HG02943 (cell line): ENCODE measurements around the gene KLHL36.
A peak's percentile ranks its signal among the peaks of the same experiment; 100 is the strongest.
"Not testable (repeated sequence)": the region's sequence is repeated elsewhere in the genome, so short reads cannot be mapped to it uniquely, and the experiment has no call there.

Experiments
- ATAC-seq: cut with Tn5 transposase; IDR thresholded peaks from one replicate; pipeline ENCODE4 v1.9.1; 2021; ENCODE audit warnings: mild to moderate bottlenecking, low read depth, moderate library complexity; ENCODE audit not compliant: unreplicated experiment

KLHL36 gene

DNA sequence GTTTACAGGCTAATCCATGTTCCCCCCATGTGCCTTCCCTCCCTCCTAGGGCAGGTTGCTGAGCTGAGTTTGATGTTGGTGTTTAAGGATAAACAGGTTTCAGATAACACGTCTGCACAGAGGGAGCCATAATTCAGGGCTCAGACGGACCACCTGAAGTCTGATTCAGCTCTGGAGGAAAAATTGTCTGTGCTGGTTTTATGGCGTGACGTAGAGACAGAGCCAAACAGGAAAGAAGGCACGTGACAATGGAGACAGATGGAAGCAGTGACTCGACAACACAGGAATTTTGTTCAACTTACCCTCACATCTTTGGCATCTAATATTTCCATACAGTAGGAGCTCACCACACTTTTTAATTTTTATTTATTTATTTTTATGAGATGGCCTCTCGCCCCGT is 40.8 kb downstream of the KLHL36 start:
- ATAC-seq = no peak

DNA sequence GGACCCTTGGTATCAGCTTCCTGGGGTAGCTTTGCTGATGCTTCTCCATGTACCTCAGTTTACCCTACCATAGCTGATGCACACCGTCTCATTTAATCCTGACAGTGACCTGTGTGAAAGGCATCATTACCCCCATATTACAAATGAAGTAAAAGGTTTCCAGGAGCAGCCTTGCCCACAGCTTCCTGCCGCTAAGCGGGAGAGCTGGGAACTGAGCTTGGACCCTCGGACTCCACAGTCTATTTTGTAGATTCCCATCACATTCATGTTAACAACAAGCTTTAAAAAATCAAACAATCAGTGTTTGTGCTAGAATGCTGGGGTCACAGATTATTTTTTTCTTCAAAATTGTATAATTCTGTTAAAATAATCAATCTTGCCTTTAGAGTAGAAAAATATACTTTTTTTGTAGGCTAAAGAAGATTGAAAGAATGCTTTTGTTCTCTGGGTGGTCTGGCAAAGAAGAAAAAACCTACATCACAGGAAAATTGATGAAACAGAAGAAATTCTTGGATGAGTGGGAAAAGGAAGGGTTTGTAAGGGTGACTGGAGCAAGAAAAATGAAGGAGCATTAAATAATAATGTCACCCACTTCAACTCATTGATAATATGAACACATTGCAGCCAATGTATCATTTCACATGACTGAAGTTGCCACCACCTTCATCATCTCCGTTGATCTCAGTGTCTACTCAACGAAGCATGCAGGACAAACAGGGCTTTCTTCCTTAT is 41.9 kb downstream of the KLHL36 start:
- no peak for ATAC-seq

DNA sequence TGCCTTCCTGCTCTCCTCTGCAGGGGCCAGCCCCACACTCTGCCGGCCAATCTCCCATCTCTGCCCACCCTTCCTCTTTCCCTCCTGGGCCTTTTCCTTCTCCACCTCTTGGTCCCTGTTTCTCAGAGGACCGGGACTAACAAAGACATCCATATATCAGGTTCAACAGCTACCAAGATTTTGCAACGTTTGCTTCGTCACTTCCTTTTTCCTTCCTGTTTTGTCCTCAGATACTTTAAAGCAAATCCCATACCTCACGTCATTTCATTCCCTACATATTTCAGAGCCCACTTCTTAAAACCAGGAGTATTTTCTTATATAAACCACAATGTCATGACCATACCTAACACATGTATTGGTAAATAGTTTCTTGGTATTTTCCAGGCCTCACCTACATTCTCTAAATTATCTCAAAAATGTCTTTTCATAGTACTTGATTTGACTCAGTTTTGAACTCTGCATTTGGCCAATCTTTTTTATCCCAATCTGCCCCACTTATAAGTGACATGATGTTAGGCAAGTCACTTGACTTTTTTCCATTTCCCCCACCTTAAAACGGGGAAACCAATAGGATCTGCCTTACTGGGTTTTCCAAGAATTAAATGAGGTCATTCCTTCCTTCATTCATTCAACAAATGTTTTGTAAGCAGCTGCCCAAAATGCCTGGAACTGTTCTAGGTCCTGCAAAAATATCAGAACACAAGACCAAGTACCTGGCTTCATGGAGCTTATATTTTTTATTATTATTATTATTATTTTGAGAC is 44.3 kb downstream of the KLHL36 start:
- ATAC-seq = no peak

DNA sequence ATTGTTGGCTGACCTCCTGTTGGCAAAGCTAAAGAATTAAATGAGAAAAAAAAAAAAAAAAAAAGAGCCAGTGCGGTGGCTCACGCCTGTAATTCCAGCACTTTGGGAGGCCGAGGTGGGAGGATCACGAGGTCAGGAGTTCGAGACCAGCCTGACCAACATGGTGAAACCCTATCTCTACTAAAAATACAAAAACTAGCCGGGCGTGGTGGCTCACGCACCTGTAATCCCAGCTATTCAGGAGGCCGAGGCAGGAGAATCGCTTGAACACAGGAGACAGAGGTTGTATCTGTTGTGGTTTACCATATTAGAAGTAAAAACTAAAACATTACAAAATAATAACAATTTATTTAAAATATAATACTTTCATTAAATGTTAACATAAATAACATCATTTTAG is 45.6 kb downstream of the KLHL36 start:
- not testable (repeated sequence) for ATAC-seq

DNA sequence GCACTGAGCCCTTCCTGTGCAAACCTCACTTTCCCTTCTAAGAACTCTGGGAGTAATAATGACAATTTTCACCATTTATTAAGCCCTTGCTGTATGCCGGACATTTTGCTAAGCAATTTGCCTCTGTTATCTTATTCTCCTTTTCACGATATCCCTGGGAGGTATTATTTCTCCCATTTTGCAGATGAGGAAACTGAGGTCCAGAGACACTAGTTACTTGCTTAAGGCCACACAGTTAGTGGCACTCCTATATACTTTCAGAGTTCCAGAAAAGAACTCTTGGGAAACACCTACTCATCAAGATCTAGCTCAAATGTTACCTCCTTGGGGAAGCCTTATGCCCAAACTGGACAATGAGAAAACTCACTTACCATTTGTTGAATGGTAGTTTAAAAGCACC is 46.7 kb downstream of the KLHL36 start:
- ATAC-seq = no peak

DNA sequence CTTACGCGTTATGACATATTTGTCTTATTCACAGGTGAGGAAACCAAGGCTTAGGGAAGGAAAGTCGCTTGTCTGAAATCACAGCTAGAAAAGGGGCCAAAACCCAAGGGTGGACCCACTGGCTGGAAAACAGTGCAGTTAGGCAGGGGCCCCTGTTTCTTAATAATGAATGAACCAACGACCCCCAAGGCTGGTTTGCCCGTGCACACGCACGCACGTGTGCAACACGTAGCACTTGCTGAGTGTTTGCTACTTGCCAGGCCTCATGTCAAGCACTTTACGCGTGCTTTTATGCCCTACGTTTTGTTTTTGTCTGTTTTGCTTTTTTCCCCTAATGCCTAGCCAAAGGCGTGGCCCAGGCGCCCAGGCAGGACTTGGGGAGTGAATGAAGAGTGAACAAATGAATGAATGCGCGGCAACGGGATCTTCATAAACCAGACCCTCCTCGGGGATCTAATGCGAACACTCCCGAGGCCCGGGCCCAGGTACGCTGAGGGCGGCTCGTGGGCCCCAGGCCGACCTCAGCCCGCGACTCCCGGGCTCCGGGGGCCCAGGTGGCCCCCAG is 50.9 kb downstream of the KLHL36 start:
- ATAC-seq = no peak

DNA sequence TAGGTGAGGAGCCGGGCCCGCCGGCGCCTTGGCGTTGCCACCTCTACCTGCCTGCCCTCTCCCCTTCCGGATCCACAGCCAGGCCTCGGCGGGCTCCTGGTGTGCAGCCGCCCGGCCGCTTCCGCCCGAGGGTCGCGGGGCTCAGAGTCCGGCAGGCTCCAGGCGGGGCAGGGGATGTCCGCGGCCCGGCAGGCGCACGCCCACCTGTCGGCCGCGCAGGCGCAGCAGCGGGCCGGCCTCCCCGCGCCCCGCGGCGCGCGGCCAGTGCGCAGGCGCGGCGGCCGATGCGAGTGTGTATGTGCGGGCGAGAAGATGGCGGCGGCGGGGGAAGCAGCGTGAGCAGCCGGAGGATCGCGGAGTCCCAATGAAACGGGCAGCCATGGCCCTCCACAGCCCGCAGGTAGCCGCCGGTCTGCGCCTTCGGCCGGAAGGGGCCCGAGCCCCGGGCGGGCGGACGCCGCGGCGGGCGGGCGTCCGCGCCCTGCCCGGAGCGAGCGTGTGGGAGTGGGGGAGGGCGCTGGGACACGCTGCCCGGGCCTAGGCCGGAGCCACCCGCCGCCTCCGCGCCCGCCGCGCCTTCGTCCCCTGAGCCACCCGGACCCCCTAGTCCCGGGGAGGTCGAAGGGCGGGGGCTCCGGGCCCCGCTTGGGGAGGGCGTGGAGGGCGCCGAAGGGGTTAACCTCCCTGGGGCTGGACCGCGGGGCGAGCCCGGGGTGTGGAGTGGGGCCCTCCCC is 51.6 kb downstream of the KLHL36 start, which contains the start of gene USP10:
TSS of gene USP10 (plus strand) at position 289 of the 734 bp plus-strand sequence. CDS start at position 380, 91 bp downstream.
- peak; percentile 59 for ATAC-seq

DNA sequence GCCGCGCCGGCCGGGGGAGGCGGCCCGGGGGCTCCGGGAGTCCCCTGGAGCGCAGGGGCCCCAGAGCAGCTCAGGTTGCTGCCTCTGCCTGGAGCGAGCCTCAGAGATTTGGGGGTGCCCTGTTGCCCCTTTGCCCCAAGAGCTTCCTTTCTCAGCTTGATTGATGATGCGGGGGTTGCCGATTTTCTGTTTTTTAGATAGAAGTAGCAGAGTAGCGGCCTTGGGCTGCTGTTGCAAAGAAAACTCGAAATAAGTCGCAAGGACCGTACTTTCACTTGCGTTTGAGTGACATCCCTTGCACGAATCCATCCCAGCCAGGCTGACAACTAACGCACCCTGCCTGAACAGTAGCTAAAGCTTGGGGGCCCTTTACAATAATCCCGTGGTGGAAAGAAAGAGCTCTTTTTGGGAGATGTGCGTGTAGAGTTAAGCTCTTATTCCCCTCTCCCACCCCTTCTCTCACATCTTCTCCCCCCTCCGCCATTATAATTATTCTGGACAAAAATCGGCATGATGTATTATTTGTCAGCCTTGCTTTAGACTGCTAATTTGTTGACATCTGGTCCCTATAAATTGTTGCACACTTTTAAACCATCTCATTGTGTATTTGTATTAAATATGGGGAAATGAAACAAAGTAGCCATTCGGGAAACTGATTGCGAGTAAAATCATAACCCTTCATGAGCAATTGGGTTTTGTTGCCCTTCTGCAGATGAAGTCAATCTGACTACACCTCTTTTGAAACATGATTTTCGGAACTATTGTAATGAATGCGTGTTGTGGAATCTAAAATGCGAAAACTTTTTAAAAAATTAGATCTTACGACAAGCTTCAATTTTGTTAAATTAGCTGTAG is 52.4 kb downstream of the KLHL36 start:
- ATAC-seq = peak; percentile 24

DNA sequence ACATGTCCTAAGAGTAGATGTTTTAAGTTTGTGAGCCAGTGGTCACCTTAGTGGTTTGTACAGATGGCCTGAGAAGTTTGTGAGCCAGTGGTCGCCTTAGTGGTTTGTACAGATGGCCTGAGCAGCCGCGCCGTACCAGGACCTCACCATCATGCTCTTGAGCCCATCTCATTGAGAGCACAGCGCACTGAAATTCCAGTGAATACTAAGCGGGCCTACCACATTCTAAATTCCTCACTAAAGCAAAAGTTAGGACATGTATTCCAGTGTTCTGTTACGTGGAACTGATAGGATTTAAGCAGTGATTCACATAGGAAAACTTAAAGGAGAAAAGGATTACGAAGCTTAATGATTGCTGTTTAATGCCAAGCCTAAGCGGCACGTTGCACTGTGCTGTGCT is 55.4 kb downstream of the KLHL36 start:
- ATAC-seq = no peak

DNA sequence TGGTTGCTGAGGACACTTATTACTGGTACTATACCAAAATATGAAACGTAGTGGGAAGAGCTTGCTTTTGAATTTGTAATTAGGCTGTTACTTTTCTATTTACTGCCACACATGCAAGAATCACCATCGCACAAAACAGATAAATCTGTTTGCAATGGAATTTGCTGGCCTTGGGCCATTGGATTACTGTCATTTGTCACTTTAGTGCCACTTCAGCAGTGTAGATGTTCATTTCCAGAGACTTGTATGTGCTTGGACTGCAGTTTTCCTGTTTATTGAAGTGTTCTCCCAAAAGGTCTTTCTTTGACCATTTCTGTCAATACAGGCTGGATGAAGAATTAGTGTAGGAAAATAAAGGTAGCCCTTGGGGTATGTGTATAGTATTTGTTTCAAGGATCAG is 55.9 kb downstream of the KLHL36 start:
- no peak for ATAC-seq

DNA sequence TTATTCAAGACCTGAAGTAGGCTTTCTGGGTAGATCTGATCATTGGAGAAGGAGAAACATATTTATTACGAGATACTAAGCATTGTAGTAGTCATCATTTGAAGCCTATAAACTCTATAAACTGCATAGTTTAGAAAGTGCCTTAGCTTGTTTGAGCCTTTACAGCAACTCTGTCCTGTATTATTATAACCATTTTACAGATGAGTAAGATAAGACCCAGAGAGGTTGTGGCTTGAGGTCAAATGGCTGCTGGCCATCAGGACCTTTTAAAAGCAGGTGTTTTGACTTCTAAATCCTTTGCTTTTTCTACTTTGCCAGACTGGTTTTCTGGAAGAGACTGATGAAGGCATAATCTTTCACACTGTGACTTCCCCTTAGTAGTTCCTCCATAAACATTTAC is 58.5 kb downstream of the KLHL36 start:
- ATAC-seq = no peak

DNA sequence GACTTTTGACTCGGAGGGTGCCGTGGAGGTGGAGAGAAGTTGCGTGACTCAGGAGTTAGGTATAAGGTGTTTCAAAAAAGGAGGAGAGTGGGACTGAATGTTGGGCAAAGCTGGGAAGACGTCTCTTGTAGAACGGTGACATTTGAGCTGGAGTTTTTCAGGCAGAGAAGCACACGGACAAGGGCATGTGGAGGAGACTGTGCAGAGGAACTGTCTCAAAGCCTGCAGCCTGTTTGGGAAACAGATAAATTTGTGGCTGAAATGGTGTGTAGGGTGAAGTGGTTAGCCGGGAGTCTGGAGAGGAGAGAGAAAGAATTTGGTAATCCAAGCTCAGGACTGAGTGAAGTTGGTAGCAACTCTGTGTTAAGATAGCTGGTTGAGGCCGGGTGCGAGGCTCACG is 61.3 kb downstream of the KLHL36 start:
- no peak for ATAC-seq

DNA sequence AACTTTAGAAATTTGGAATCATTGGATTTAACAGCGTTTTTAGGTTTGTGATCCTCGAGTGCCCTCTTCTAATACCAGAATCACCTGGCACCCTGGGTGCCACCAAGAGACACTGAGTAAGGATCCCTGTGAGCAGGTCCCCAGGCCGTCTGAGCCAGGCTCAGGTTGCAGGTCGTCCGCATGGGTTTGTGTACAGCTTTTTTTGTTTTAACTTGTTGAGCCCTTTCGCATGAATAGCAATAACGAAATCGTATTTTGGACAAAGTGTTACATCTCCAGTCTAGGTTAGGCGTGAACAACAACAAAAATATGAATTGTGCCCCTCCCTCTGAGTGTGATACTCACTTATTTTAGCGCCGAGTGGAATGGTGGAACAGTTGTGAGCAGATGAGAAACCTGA is 62.4 kb downstream of the KLHL36 start:
- ATAC-seq = no peak
